Measurements from ENCODE around the gene NKIRAS1.

GRCh38 chr3:23938688-23939087, 21.9 kb upstream of the NKIRAS1 start:
- TF ChIP-seq YY1 (IDR thresholded peaks at IDR 0.05; ENCODE audit: insufficient read depth, insufficient read length) (no peak), SUZ12 (IDR thresholded peaks at IDR 0.05; ENCODE audit: extremely low read depth, insufficient read depth, insufficient read length) (no peak)
